ENCODE measurements around the gene CCZ1B.
"Not testable (repeated sequence)": the region's sequence is repeated elsewhere in the genome, so short reads cannot be mapped to it uniquely, and the experiment has no call there.

CCZ1B gene

GRCh38 chr7:6826151-6826550 is at the start of gene CCZ1B:
TSS of gene CCZ1B (minus strand) at chr7:6826275. CDS start at chr7:6826197, 78 bp downstream.
- DNase-seq, result peak; percentile 85 to 89

- not testable (repeated sequence) for DNase-seq
Measured at GRCh38 chr7:6875022-6875421, 48.9 kb upstream of the CCZ1B start.

- DNase-seq, result not testable (repeated sequence)
Measured at GRCh38 chr7:6872246-6872945, 46.3 kb upstream of the CCZ1B start.

GRCh38 chr7:6871421-6872144 is 45.5 kb upstream of the CCZ1B start:
- DNase-seq, result not testable (repeated sequence)

- DNase-seq, result not testable (repeated sequence)
Measured at GRCh38 chr7:6864751-6865150, 38.7 kb upstream of the CCZ1B start.

- DNase-seq, result not testable (repeated sequence)
Measured at GRCh38 chr7:6864188-6864587, 38.1 kb upstream of the CCZ1B start.

GRCh38 chr7:6862876-6863275 is 36.8 kb upstream of the CCZ1B start:
- DNase-seq, result not testable (repeated sequence)

GRCh38 chr7:6857721-6858314 is 31.7 kb upstream of the CCZ1B start:
- DNase-seq, result peak; percentile 41 to 48

- DNase-seq, result not testable (repeated sequence)
Measured at GRCh38 chr7:6855563-6856131, 29.6 kb upstream of the CCZ1B start.

- not testable (repeated sequence) for DNase-seq
Measured at GRCh38 chr7:6854747-6855562, 28.9 kb upstream of the CCZ1B start.

- not testable (repeated sequence) for DNase-seq
Measured at GRCh38 chr7:6853681-6854080, 27.6 kb upstream of the CCZ1B start.

- not testable (repeated sequence) for DNase-seq
Measured at GRCh38 chr7:6849127-6849526, 23.1 kb upstream of the CCZ1B start.

GRCh38 chr7:6847751-6848150 is 21.7 kb upstream of the CCZ1B start:
- DNase-seq, result not testable (repeated sequence)

- not testable (repeated sequence) for DNase-seq
Measured at GRCh38 chr7:6845971-6846449, 19.9 kb upstream of the CCZ1B start.

GRCh38 chr7:6843654-6844053 is 17.6 kb upstream of the CCZ1B start:
- not testable (repeated sequence) for DNase-seq

- DNase-seq, result not testable (repeated sequence)
Measured at GRCh38 chr7:6843092-6843491, 17.0 kb upstream of the CCZ1B start.

- not testable (repeated sequence) for DNase-seq
Measured at GRCh38 chr7:6842278-6842921, 16.3 kb upstream of the CCZ1B start.

GRCh38 chr7:6837081-6837480 is 11.0 kb upstream of the CCZ1B start:
- not testable (repeated sequence) for DNase-seq

GRCh38 chr7:6835521-6835920 is 9.4 kb upstream of the CCZ1B start:
- not testable (repeated sequence) for DNase-seq

- no peak for DNase-seq
Measured at GRCh38 chr7:6833636-6834035, 7.6 kb upstream of the CCZ1B start.

- no peak for DNase-seq
Measured at GRCh38 chr7:6831018-6831725, 5.1 kb upstream of the CCZ1B start.
